ENCODE data around the gene PNLIPRP2. TPM values are rescaled to one million over a fixed set of nuclear protein-coding genes. Genes with fewer than 3 reads are reported as not detected.

PNLIPRP2 gene
- total RNA-seq, 1 experiment from 2014 or later = 1.1 TPM

DNA sequence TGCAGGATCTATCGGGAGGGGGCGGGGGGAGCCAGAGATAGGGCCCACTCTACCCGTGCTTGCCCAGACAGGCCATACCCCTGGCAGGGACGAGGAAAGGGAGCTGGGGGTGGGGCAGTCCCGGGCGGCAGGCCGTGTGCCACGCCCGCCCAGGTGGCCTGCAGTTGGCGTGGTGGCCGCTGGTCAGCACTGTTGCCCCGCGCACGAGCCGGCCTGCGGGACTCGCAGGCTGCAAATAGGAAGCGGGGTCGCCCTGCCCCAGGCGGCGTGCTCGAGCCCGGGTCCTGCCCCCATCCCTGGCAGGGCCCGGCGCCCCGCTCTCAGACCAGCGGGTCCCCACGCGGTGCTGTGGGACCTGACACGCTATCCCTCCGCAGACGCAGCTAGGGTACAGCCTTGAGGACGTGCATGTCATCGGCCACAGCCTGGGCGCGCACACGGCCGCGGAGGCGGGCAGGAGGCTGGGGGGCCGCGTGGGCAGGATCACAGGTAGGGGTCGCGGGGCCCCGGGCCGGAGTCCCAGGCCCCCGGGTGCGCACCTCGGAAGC lies 6.7 kb downstream of the PNLIPRP2 start:
- Histone ChIP-seq H3K4me3 (replicated peaks in 1 of 2; ENCODE audit: low read depth in 1 of 2, low read length in 2 of 2) (peak overlapping the region; percentile 38 to 50), H3K9me3 (ENCODE audit: control insufficient read depth in 1 of 2, insufficient read depth in 1 of 2, low read depth in 1 of 2, low read length in 2 of 2) (no peaks in the 10 kb centered on the region), H3K79me2 (ENCODE audit: insufficient read depth, low read length) (no peaks in the 10 kb centered on the region), H3K27me3 (ENCODE audit: insufficient read depth, low read length) (no peaks in the 10 kb centered on the region), H3K9me2 (ENCODE audit: insufficient read depth) (no peaks in the 10 kb centered on the region), H3K9ac (ENCODE audit: low read length) (peak overlapping the region; percentile 18; the same call in 1 of the 2 replicates), H3K36me3 (ENCODE audit: control insufficient read depth in 1 of 2, insufficient read depth in 2 of 2, low read length in 2 of 2) (no peaks in the 10 kb centered on the region), H3K4me1 (ENCODE audit: control insufficient read depth in 1 of 2, insufficient read depth in 2 of 2, low read length in 2 of 2) (peaks cover 0 to 8% of the 10 kb centered on the region in 2 experiments; a peak in 1 of 4 replicates), H4K20me1 (ENCODE audit: insufficient read depth) (no peaks in the 10 kb centered on the region; the same call in 1 of the 2 replicates), H3K4me2 (ENCODE audit: low read length) (peak overlapping the region; percentile 82), H2AFZ (ENCODE audit: low read depth, low read length, poor library complexity, severe bottlenecking) (peak overlapping the region; percentile 54), H3K27ac (ENCODE audit: low read depth, low read length) (no peak overlapping the region)
- ATAC-seq = peak; percentile 96
- RAD21 ChIA-PET (ENCODE audit: low non-redundant PET in 1 of 2, low total read pairs in 2 of 2, uncharacterized antibody in 2 of 2, unreplicated experiment in 2 of 2) = interaction anchor here (0.9 to 2.7 kb wide), 4 partner anchors 145 to 547 kb away, joined by 3 to 11 read pairs (median 5); no protein-coding TSS in a partner anchor
- no peak for TF ChIP-seq CEBPB (IDR thresholded peaks at IDR 0.05; ENCODE audit: low read depth)
- no peak for TF ChIP-seq TCF7L2 (IDR thresholded peaks at IDR 0.05; ENCODE audit: borderline replicate concordance, extremely low read depth, insufficient read depth, insufficient read length)
- no peak for TF ChIP-seq POLR2AphosphoS5 (IDR thresholded peaks at IDR 0.05; ENCODE audit: low read depth, low read length)
- no peak for TF ChIP-seq SIN3A (IDR thresholded peaks at IDR 0.05; ENCODE audit: low read depth)
- no peak for TF ChIP-seq SRF (IDR thresholded peaks at IDR 0.05; ENCODE audit: low read depth)
- no peak for TF ChIP-seq ZNF274 (IDR thresholded peaks at IDR 0.05; ENCODE audit: low read depth, low read length)
- no peak for TF ChIP-seq EZH2phosphoT487 (IDR thresholded peaks at IDR 0.05; ENCODE audit: borderline replicate concordance)
- no peak for TF ChIP-seq EGR1 (IDR thresholded peaks at IDR 0.05; ENCODE audit: low read depth)
- TF ChIP-seq RAD21 (IDR thresholded peaks at IDR 0.05; ENCODE audit: low read depth) = peak; percentile 94
- TF ChIP-seq, protein P1, sequence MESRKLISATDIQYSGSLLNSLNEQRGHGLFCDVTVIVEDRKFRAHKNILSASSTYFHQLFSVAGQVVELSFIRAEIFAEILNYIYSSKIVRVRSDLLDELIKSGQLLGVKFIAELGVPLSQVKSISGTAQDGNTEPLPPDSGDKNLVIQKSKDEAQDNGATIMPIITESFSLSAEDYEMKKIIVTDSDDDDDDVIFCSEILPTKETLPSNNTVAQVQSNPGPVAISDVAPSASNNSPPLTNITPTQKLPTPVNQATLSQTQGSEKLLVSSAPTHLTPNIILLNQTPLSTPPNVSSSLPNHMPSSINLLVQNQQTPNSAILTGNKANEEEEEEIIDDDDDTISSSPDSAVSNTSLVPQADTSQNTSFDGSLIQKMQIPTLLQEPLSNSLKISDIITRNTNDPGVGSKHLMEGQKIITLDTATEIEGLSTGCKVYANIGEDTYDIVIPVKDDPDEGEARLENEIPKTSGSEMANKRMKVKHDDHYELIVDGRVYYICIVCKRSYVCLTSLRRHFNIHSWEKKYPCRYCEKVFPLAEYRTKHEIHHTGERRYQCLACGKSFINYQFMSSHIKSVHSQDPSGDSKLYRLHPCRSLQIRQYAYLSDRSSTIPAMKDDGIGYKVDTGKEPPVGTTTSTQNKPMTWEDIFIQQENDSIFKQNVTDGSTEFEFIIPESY (IDR thresholded peaks at IDR 0.05; ENCODE audit: extremely low read depth, insufficient replicate concordance, low read length) = no peak
- TF ChIP-seq, protein P2, sequence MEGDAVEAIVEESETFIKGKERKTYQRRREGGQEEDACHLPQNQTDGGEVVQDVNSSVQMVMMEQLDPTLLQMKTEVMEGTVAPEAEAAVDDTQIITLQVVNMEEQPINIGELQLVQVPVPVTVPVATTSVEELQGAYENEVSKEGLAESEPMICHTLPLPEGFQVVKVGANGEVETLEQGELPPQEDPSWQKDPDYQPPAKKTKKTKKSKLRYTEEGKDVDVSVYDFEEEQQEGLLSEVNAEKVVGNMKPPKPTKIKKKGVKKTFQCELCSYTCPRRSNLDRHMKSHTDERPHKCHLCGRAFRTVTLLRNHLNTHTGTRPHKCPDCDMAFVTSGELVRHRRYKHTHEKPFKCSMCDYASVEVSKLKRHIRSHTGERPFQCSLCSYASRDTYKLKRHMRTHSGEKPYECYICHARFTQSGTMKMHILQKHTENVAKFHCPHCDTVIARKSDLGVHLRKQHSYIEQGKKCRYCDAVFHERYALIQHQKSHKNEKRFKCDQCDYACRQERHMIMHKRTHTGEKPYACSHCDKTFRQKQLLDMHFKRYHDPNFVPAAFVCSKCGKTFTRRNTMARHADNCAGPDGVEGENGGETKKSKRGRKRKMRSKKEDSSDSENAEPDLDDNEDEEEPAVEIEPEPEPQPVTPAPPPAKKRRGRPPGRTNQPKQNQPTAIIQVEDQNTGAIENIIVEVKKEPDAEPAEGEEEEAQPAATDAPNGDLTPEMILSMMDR (IDR thresholded peaks at IDR 0.05 in 2 of 3, conservative IDR thresholded peaks at IDR 0.05 in 1 of 3; ENCODE audit: borderline replicate concordance in 1 of 3, insufficient read depth in 1 of 3, low read depth in 2 of 3, low read length in 2 of 3) = peak; percentile 68 to 90 (median 76)
- TF ChIP-seq, protein P3, sequence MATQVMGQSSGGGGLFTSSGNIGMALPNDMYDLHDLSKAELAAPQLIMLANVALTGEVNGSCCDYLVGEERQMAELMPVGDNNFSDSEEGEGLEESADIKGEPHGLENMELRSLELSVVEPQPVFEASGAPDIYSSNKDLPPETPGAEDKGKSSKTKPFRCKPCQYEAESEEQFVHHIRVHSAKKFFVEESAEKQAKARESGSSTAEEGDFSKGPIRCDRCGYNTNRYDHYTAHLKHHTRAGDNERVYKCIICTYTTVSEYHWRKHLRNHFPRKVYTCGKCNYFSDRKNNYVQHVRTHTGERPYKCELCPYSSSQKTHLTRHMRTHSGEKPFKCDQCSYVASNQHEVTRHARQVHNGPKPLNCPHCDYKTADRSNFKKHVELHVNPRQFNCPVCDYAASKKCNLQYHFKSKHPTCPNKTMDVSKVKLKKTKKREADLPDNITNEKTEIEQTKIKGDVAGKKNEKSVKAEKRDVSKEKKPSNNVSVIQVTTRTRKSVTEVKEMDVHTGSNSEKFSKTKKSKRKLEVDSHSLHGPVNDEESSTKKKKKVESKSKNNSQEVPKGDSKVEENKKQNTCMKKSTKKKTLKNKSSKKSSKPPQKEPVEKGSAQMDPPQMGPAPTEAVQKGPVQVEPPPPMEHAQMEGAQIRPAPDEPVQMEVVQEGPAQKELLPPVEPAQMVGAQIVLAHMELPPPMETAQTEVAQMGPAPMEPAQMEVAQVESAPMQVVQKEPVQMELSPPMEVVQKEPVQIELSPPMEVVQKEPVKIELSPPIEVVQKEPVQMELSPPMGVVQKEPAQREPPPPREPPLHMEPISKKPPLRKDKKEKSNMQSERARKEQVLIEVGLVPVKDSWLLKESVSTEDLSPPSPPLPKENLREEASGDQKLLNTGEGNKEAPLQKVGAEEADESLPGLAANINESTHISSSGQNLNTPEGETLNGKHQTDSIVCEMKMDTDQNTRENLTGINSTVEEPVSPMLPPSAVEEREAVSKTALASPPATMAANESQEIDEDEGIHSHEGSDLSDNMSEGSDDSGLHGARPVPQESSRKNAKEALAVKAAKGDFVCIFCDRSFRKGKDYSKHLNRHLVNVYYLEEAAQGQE (IDR thresholded peaks at IDR 0.05; ENCODE audit: low read depth) = no peak
- TF ChIP-seq ZFX (IDR thresholded peaks at IDR 0.05) = 0 out of 2 replicates have a peak, but pooled peaks have one; percentile 25
- no peak for TF ChIP-seq JUND (IDR thresholded peaks at IDR 0.05)
- TF ChIP-seq, protein P4, sequence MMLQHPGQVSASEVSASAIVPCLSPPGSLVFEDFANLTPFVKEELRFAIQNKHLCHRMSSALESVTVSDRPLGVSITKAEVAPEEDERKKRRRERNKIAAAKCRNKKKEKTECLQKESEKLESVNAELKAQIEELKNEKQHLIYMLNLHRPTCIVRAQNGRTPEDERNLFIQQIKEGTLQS (IDR thresholded peaks at IDR 0.05) = no peak
- TF ChIP-seq, protein P5, sequence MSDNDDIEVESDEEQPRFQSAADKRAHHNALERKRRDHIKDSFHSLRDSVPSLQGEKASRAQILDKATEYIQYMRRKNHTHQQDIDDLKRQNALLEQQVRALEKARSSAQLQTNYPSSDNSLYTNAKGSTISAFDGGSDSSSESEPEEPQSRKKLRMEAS (IDR thresholded peaks at IDR 0.05) = peak; percentile 65; the same call in 1 of the 2 replicates
- CTCF ChIA-PET = interaction anchor here (0.6 to 4.6 kb wide), 14 partner anchors 11 to 692 kb away, joined by 3 to 56 read pairs (median 4); partner anchors contain the start of gene HSPA12A
- POLR2A ChIA-PET = interaction anchor here (0.9 kb wide), 1 partner anchor 547 kb away, joined by 3 read pairs; no protein-coding TSS in a partner anchor
- BruUV-seq (replicated peaks) = no TSS peak
- DNase-seq (ENCODE audit: low read depth, low spot score) = peak; percentile 29
- intact Hi-C loops (cut with micrococcal nuclease) = loop anchor here (1.0 to 2.0 kb wide), 2 partner anchors 161 to 549 kb away; no protein-coding TSS in a partner anchor

All from HCT116 (cell line).